Stimulated activated CD4-positive, alpha-beta T cell treated with anti-CD3 and anti-CD28 coated beads, Interleukin-12 subunit alpha, Interleukin-12 subunit beta, amount 100 ng/mL, for 24 hours (primary cell): Measurements from ENCODE around the gene NUP88.
"Not testable (repeated sequence)": the region's sequence is repeated elsewhere in the genome, so short reads cannot be mapped to it uniquely, and the experiment has no call there.

Experiments used
- DNase-seq, 2 experiments: peaks; one replicate each; pipeline ENCODE4 v3.0.0-alpha.2; 2020; ENCODE audit warnings: low read depth in 2 of 2

The NUP88 gene

GRCh38 chr17:5419356-5419958 lies at the start of gene NUP88:
TSS of gene NUP88 (minus strand) at chr17:5419662. CDS start at chr17:5419650, 12 bp downstream.
- DNase-seq, result peak; percentile 95

- peak in 1 of 2 experiments; percentile 11 for DNase-seq
Measured at GRCh38 chr17:5468075-5468473, 48.6 kb upstream of the NUP88 start.

GRCh38 chr17:5467416-5467815 lies 48.0 kb upstream of the NUP88 start:
- DNase-seq, result no peak

GRCh38 chr17:5466295-5466694 lies 46.8 kb upstream of the NUP88 start:
- no peak for DNase-seq

DNA sequence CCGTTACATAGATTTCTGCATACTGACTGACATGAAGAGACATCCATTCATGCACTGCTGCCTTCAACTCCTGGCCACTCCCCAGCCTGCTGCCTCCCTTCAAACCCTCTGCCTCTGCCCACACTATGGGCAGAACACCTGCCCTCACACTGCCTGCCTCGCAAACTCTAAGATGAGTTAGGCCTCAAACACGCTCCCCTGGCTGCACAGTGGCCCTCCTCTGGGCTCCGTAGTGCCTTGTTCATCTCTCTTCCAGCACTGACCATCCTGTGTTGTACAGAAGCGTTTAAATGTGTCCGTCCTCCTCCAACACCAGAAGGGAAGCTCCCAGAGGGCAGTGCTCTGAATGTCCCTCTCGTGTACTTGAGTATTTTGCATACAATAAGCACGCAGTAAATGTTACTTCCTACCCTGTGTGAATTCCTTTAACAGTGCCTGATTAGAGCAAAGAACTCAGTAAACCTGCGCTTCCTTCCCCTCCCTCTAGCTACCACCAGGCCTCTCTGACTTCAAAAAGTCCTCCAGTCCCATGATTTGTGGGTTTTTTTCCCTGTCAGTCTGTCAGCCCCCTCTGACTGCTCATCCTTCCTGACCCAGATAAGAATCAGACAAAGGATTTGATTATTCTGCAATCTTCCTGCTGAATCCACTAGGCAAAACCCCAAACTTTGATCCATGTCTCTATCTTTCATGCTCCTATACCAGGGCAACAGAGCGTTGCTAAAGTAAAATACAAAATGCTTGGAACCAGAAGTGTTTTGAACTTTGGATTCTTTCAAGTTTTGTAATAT lies 45.5 kb upstream of the NUP88 start:
- no peak for DNase-seq

- no peak for DNase-seq
Measured at GRCh38 chr17:5446786-5447185, 27.3 kb upstream of the NUP88 start.

DNA sequence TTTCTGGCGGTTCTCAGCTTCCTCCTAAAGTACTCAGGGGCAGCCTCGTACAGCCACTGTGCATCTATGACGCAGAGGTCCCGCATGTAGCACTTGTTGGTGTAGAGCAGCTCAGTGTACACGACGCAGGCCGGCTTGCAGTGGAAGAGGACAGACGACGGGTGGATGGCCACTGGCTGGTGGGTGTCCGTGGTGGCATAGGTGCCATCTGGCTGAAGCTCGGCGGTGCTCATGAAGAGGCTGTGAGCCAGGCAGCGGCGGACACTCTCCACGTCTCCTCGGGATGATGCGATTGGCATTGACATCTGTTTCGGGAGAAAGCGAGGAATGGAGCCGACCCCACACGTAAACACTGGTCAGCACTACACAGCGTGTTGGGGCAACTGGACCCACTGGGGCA lies 24.7 kb upstream of the NUP88 start:
- no peak for DNase-seq

DNA sequence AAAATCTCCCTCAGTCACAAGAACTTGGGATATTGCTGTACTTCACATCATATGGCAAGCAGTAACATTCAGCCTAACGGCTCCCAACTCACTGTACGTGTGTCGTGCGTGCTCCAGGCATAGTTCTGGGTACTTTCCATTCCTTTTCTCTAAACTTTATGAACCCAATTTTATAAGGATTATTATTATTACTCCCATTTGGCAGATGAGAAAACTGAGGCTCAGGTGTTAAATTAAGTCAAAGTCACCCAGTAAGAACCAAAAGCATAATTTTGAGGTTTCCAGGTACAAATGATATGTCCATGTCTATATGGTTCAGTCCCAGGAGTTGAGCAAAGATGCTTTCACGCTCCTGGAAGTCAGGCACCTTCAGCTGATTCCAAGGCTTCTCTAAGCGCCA lies 24.3 kb upstream of the NUP88 start:
- DNase-seq, result no peak

GRCh38 chr17:5439446-5439764 lies 19.9 kb upstream of the NUP88 start:
- DNase-seq, result no peak

GRCh38 chr17:5438716-5439445 lies 19.4 kb upstream of the NUP88 start, which contains the start of gene C1QBP:
TSS of gene C1QBP (minus strand) at chr17:5439155. CDS start at chr17:5439073, 82 bp downstream.
- DNase-seq, result peak; percentile 78 to 88

DNA sequence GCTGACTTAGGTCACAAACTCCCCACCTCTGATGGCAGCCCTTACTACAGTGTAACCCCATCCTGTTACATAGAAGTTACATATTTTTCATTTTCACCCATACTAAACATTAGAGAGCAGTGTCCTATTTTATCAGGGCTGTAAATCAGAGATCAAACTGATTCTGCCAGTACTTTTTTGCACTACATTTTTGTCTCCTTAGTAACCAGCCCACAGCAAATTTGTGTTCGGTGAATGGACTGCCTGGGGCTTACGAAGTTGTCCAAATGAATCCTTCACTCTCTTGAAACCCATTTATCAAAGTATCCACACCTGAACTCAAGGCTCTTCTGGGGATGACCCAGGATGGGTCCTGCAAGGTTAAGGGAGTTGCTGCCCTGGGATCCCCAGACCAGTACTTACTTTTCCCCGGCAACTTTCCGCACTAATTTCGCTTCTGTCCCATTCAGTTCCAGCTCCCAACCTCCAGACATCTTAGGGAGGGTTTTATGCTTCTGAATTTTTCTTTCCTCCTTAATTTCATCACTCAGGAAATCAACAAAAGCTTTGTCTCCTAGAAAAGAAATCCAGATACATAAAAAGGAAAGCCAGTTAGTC lies 18.4 kb upstream of the NUP88 start:
- no peak for DNase-seq

DNA sequence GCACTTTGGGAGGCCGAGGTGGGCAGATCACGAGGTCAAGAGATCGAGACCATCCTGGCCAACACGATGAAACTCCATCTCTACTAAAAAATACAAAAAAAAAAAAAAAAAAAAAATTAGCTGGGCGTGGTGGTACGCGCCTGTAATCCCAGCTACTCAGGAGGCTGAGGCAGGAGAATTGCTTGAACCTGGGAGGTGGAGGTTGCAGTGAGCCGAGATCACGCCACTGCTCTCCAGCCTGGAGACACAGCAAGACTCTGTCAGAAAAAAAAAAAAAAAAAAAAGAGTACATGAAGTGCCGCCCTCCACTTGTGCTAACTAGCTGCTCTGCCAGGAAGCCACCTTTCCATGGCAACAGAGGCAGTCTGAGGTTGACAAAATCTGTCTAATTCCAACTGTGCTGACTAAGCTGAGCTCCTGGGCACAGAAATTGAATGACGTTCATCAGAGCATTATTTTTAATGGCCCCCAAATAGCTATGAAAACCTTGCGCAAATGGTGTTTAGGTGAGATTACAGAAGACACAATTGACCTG lies 16.4 kb upstream of the NUP88 start:
- DNase-seq, result not testable (repeated sequence)

DNA sequence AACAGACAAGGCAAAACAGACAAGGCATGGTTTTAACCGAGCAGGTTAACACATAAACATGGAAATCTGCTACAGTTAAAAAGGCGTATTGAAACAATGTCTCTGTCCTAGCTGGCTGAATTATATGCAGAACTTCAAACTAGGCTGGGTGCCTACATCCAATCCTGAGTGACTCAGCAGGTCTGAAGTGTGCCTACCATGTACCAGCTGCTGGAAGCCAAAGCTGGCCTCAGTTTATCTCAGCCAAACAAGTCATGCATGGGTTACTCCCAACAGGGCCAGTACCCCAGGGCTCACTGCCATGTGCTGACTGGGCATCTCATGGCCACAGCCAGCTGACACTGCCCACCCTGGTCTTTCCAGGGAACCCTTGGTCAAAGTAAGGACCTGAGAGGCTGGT lies 15.5 kb upstream of the NUP88 start:
- no peak for DNase-seq

GRCh38 chr17:5431949-5432556 lies 12.6 kb upstream of the NUP88 start:
- no peak for DNase-seq

GRCh38 chr17:5431234-5431633 lies 11.8 kb upstream of the NUP88 start:
- not testable (repeated sequence) for DNase-seq

GRCh38 chr17:5430413-5430999 lies 11.0 kb upstream of the NUP88 start:
- no peak for DNase-seq

- no peak for DNase-seq
Measured at GRCh38 chr17:5429191-5429887, 9.9 kb upstream of the NUP88 start.

DNA sequence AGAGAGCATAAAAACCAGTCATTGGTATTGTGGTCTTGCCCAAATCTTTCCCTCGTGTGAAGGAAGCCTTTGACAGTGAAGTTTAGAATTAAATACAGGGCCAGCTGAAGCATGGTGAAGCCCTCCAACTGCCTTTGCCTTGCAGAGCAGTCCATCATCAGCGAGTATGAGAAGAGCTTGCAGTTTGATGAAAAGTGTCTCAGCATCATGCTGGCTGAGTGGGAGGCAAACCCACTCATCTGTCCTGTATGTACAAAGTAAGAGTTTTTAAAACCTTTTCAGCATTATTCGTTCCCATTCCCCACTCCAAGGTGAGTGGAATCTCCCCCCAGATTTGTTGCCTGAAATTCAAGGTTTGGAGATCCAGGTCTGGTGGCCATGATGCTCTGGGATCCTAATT lies 6.4 kb upstream of the NUP88 start:
- no peak for DNase-seq

DNA sequence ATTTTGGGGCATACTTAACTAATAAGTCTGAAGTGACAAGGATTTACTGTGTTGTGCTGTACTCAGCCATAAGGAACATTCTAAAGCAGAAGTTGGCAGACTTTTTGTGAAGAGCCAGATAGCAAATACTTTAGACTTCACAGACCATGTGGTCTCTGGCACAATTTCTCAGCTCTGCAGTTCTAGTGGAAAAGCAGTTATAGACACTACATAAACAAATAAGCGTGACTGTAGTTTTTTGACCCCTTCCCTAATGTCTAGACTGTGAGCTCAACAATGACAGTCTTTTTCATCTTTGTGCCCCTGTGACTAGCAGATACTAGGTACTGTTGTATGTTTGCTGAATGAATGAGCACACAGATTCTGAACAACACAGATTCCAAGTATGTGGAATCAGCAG lies 5.4 kb upstream of the NUP88 start:
- no peak for DNase-seq

DNA sequence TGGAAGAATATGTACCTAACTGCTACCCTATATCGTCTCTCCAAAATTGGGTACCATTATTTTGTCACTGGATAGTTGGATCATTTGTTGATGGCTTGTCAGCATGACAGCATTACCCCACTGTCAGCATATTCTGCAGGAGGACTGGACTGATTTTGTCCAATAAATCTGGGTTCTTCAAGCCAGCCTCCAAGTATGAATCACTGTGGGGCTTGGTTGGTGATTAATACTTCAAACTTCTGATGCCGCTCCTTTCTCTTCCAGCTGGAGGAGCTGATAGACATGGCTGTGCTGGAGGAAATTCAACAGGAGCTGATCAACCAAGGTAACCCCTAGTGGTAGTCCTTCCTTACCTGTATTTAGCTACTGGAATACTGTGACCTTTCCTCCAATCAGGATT lies 3.0 kb upstream of the NUP88 start:
- no peak for DNase-seq
